Activated B cell treated with CpG ODN at 0.5 μM for 24 hours (primary cell): Measurements from ENCODE around the gene VAV2. TPM values are rescaled to one million over a fixed set of nuclear protein-coding genes. Genes with fewer than 3 reads are reported as not detected.
"Not testable (repeated sequence)": the region's sequence is repeated elsewhere in the genome, so short reads cannot be mapped to it uniquely, and the experiment has no call there.

Experiments used
- ATAC-seq: fragments of 200-7000 bp; cut with Tn5 transposase; one replicate; pipeline ENCODE4 v1.10.0; 2021; ENCODE audit warnings: low read depth, mild to moderate bottlenecking, moderate library complexity
- CTCF ChIA-PET: fragments of 350-600 bp; sonication (Branson Sonifier 250); formaldehyde crosslinking; loops from one replicate; lab custom pipeline; 2021; ENCODE audit warnings: antibody characterized with exemption; lab: Charles Lee
- POLR2A ChIA-PET: fragments of 350-600 bp; sonication (Branson Sonifier 250); formaldehyde crosslinking; loops from one replicate; lab custom pipeline; 2021; ENCODE audit warnings: antibody characterized with exemption; lab: Charles Lee
- DNase-seq: peaks from one replicate; pipeline ENCODE4 v3.0.0; 2022
- H3K27ac Mint-ChIP-seq: one replicate; pipeline ENCODE4 v1.8.0; 2020; ENCODE audit warnings: mixed read lengths
- H3K27me3 Mint-ChIP-seq: one replicate; pipeline ENCODE4 v1.8.0; 2021; ENCODE audit warnings: mixed read lengths
- H3K36me3 Mint-ChIP-seq: one replicate; pipeline ENCODE4 v1.8.0; 2021; ENCODE audit warnings: low read depth, mixed read lengths
- H3K4me1 Mint-ChIP-seq: one replicate; pipeline ENCODE4 v1.8.0; 2021; ENCODE audit warnings: mixed read lengths
- H3K4me3 Mint-ChIP-seq: one replicate; pipeline ENCODE4 v1.8.0; 2020; ENCODE audit warnings: mild to moderate bottlenecking, mixed read lengths
- H3K9me3 Mint-ChIP-seq: one replicate; pipeline ENCODE4 v1.8.0; 2020; ENCODE audit warnings: mixed read lengths
- intact Hi-C: fragments of 100-400 bp; cut with micrococcal nuclease; formaldehyde crosslinking; loops from one replicate; pipeline ENCODE4 v1.15.1; 2024
- total RNA-seq: library from RNA; stranded (reverse); gene quantifications from 2 replicates; pipeline ENCODE4 v1.2.3, GENCODE V29; 2022
- TF ChIP-seq, protein P1 (sequence below): fragments of 200-600 bp; IDR thresholded peaks from one replicate; pipeline ENCODE4 v1.8.0; 2022; ENCODE audit warnings: antibody characterized with exemption, mild to moderate bottlenecking

Gene VAV2
- total RNA-seq, 1 donor from 2014 or later: 99.6 TPM

DNA sequence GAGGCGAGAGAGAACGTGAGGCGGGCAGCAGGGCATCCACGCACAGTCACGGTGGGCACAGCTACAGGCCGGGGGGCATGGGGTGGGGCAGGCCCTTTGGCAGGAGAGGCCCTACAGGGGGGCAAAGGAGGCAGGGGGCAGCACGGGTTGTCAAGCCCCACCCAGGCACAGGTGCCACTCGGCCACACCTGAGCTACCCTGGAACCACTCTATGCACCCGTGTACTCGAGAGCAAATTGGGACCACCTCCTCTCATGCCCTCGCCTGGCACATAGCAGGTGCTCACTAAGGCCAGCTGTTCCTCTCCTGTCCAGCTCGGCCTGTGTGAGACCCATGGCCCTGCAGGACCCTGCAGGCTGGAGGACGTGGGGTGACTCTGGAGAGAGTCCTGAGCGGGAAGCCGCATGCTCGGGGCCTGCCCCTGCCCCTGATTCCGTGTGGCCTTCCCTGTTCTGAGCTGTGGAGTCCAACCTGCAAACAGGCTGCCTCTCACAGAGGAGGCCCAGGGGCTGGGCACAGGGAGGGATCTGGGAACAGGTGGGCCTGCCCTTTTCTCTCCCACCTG is 222.5 kb downstream of the VAV2 start:
- intact Hi-C loops: no loop called here
- no peaks in the 10 kb centered on the region for H3K4me1 Mint-ChIP-seq
- TF ChIP-seq, protein P1, sequence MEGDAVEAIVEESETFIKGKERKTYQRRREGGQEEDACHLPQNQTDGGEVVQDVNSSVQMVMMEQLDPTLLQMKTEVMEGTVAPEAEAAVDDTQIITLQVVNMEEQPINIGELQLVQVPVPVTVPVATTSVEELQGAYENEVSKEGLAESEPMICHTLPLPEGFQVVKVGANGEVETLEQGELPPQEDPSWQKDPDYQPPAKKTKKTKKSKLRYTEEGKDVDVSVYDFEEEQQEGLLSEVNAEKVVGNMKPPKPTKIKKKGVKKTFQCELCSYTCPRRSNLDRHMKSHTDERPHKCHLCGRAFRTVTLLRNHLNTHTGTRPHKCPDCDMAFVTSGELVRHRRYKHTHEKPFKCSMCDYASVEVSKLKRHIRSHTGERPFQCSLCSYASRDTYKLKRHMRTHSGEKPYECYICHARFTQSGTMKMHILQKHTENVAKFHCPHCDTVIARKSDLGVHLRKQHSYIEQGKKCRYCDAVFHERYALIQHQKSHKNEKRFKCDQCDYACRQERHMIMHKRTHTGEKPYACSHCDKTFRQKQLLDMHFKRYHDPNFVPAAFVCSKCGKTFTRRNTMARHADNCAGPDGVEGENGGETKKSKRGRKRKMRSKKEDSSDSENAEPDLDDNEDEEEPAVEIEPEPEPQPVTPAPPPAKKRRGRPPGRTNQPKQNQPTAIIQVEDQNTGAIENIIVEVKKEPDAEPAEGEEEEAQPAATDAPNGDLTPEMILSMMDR: no peak
- no peak overlapping the region for H3K4me3 Mint-ChIP-seq
- no peaks in the 10 kb centered on the region for H3K27me3 Mint-ChIP-seq
- H3K9me3 Mint-ChIP-seq: peaks cover 6% of the 10 kb centered on the region
- H3K27ac Mint-ChIP-seq: no peak overlapping the region
- DNase-seq: no peak
- no peak for ATAC-seq
- POLR2A ChIA-PET: no interaction called here
- peaks cover 91% of the 10 kb centered on the region for H3K36me3 Mint-ChIP-seq
- CTCF ChIA-PET: interaction anchor here (3.9 kb wide), 1 partner anchor 13 kb away, joined by 11 read pairs; no protein-coding TSS in a partner anchor

DNA sequence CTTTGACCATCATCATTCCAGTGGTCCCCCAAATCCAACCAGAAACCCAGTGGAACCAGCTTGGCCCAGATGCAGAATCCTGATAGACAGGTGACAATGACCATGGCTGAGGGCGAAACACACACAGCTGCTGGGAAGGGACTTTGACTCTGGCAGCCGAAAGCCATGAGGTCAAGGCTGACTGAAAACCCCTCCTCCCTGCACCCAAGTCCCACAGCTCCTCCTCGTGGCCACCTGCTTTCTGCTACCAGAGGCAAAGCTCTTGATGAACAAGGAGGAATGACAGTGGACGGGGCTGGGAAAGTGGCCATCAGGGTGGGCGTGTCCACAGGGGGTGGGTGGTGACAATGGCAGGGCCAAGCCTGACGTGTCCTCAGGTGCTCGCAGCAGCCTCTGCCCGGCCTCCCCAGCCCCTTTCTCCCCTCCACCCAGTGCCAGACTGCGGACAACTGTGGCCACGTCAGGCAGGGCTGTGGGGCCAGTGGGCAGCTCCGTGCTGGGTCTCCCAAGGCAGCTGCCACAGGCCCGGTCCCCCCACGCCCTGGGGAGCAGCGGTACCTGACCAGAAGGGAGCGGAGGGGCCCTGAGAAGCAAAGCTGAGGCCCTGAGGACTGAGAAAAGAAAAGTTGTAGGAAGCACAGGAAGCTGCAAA is 223.1 kb downstream of the VAV2 start:
- Mint-ChIP-seq H3K36me3 (peaks cover 91% of the 10 kb centered on the region), H3K27ac (no peak overlapping the region), H3K9me3 (peaks cover 4% of the 10 kb centered on the region), H3K4me1 (no peaks in the 10 kb centered on the region), H3K27me3 (no peaks in the 10 kb centered on the region), H3K4me3 (no peak overlapping the region)
- intact Hi-C loops: no loop called here
- DNase-seq: no peak
- ChIA-PET CTCF (interaction anchor here (3.9 kb wide), 1 partner anchor 13 kb away, joined by 11 read pairs; no protein-coding TSS in a partner anchor), POLR2A (interaction anchor here (0.5 kb wide), 1 partner anchor 349 kb away, joined by 4 read pairs; no protein-coding TSS in a partner anchor)
- ATAC-seq: no peak
- TF ChIP-seq, protein P1: no peak

DNA sequence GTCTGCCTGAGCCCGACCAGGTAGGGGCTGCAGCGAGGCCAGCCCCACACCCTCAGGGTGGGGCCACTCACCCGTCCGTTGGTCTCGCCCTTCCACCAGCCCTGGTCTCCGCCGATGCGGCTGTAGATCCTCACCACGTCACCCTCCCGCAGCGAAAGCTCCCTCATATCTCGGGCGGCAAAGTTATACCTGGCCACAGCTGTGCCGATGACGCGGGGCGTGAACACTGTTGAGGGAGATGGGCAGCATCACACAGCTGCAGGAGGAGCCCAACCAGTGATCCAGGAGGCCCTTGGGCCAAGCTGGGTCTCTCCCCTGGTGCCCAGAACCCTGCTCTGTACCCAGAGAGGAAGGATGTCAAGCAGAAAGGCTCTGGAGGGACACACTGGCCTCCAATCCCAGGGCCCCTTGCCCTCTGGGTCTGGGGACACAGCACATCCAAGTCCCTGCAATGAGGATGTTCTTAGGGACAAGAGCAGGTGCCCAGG is 223.7 kb downstream of the VAV2 start:
- Mint-ChIP-seq H3K4me1 (no peaks in the 10 kb centered on the region), H3K27me3 (no peaks in the 10 kb centered on the region), H3K27ac (no peak overlapping the region), H3K36me3 (peaks cover 91% of the 10 kb centered on the region), H3K4me3 (no peak overlapping the region), H3K9me3 (peaks cover 4% of the 10 kb centered on the region)
- POLR2A ChIA-PET: no interaction called here
- CTCF ChIA-PET: interaction anchor here (3.9 kb wide), 1 partner anchor 14 kb away, joined by 11 read pairs; no protein-coding TSS in a partner anchor
- DNase-seq (no peak), ATAC-seq (no peak)
- intact Hi-C loops: no loop called here
- TF ChIP-seq, protein P1: no peak

DNA sequence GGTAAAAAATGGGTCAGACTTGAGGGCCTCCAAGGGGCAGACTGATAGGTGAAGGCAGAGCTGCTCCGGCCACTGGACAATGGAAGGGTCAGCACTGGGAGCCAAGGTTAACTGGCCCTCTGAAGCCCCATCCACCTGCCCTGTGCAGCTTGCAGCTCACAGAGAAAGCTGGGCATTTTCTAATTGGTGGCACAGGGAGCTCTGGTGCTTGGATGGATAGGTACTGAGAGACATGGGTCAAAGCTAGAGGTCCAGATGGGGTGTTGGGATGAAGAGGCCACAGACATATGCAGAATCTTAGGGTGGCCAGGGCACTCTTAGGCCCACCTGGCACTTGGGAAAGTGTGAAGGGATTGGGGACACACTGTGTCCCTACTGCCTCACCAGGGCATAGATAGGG is 224.5 kb downstream of the VAV2 start:
- no peak overlapping the region for H3K27ac Mint-ChIP-seq
- no peak for ATAC-seq
- H3K36me3 Mint-ChIP-seq: peaks cover 91% of the 10 kb centered on the region
- POLR2A ChIA-PET: no interaction called here
- CTCF ChIA-PET: interaction anchor here (3.9 kb wide), 1 partner anchor 15 kb away, joined by 11 read pairs; no protein-coding TSS in a partner anchor
- H3K4me1 Mint-ChIP-seq: no peaks in the 10 kb centered on the region
- TF ChIP-seq, protein P1: no peak
- H3K27me3 Mint-ChIP-seq: no peaks in the 10 kb centered on the region
- DNase-seq: no peak
- no peak overlapping the region for H3K4me3 Mint-ChIP-seq
- intact Hi-C loops: no loop called here
- peaks cover 4% of the 10 kb centered on the region for H3K9me3 Mint-ChIP-seq

DNA sequence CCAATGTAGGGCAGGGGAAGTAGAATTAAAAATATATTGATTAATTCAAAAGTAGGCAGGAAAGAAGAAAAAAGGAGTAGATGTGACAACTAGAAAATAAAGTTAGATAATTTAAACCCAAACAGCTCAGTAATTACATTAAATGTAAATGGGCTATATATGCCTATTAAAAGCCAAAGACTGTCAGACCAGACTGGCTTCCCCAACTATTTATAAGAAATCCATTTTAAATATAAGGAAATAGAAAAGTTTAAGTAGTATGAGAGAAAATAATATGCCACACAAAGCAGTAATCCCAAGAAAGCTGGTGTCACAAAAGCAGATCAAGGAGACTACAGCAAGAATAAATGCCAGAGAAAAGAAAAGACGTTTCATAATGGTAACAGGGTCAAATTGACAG is 225.1 kb downstream of the VAV2 start:
- intact Hi-C loops: no loop called here
- no peak overlapping the region for H3K4me3 Mint-ChIP-seq
- H3K27ac Mint-ChIP-seq: no peak overlapping the region
- POLR2A ChIA-PET: no interaction called here
- H3K27me3 Mint-ChIP-seq: no peaks in the 10 kb centered on the region
- H3K4me1 Mint-ChIP-seq: no peaks in the 10 kb centered on the region
- CTCF ChIA-PET: interaction anchor here (3.9 kb wide), 1 partner anchor 15 kb away, joined by 11 read pairs; no protein-coding TSS in a partner anchor
- no peak for DNase-seq
- H3K36me3 Mint-ChIP-seq: peaks cover 91% of the 10 kb centered on the region
- TF ChIP-seq, protein P1: no peak
- peaks cover 4% of the 10 kb centered on the region for H3K9me3 Mint-ChIP-seq
- ATAC-seq: no peak

DNA sequence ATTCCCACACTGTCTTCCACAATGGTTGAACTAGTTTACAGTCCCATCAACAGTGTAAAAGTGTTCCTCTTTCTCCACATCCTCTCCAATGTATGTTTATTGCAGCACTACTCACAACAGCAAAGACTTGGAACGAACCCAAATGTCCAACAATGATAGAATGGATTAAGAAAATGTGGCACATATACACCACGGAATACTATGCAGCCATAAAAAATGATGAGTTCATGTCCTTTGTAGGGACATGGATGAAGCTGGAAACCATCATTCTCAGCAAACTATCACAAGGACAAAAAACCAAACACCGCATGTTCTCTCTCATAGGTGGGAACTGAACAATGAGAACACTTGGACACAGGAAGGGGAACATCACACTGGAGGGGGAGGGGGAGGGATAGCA is 225.9 kb downstream of the VAV2 start:
- CTCF ChIA-PET: interaction anchor here (3.9 kb wide), 1 partner anchor 16 kb away, joined by 11 read pairs; no protein-coding TSS in a partner anchor
- H3K9me3 Mint-ChIP-seq, intact Hi-C loops, H3K27me3 Mint-ChIP-seq, ATAC-seq, DNase-seq, H3K4me1 Mint-ChIP-seq, H3K27ac Mint-ChIP-seq, POLR2A ChIA-PET, H3K4me3 Mint-ChIP-seq: not testable (repeated sequence)
- peaks cover 91% of the 10 kb centered on the region for H3K36me3 Mint-ChIP-seq
